Lower leg skin (tissue), 4 donors: ENCODE measurements around the gene LPIN3. TPM values are rescaled to one million over a fixed set of nuclear protein-coding genes. Genes with fewer than 3 reads are reported as not detected.

Experiments
- DNase-seq, 2 donors: peaks; one replicate each; pipeline ENCODE4 v3.0.0-alpha.2; 2019; ENCODE audit warnings: low spot score in 2 of 2
- H3K4me3 ChIP-seq: fragments of 200-600 bp; sonication (generic); 2 replicates; pipeline ENCODE4 v1.5.1; 2017; ENCODE audit warnings: mild to moderate bottlenecking, low read depth; ENCODE audit not compliant: poor library complexity, severe bottlenecking
- POLR2A ChIP-seq, 2 donors: fragments of 450-650 bp; IDR thresholded peaks; one replicate each; pipeline ENCODE4 v1.6.1; 2016 to 2017; ENCODE audit warnings: antibody characterized with exemption in 2 of 2, mild to moderate bottlenecking in 1 of 2, moderate library complexity in 1 of 2
- WGBS, 2 donors: methylation state at CpG; one replicate each; pipeline ENCODE4 v1.1.5; 2018; 5-methylcytosine and 5-hydroxymethylcytosine counted together
- intact Hi-C: fragments of 100-400 bp; cut with DNase I; formaldehyde crosslinking; loops from one replicate; pipeline ENCODE4 v1.15.0; 2023; ENCODE audit warnings: low total_unique reads
- total RNA-seq, 4 donors: library from RNA; depleted of rRNA; stranded (reverse); fragments of >200 nt; gene quantifications; one replicate each; pipeline ENCODE4 v1.1.0, GENCODE V29; 2016
- TF ChIP-seq, protein P1 (sequence below), 3 donors: fragments of 450-650 bp; IDR thresholded peaks; one replicate each; pipeline ENCODE4 v1.5.1; 2016; ENCODE audit warnings: antibody characterized with exemption in 3 of 3, mild to moderate bottlenecking in 3 of 3, moderate library complexity in 2 of 3

LPIN3 gene
- total RNA-seq, 4 donors from 2014 or later: 53.3 to 135 (median 66.6) TPM

DNA sequence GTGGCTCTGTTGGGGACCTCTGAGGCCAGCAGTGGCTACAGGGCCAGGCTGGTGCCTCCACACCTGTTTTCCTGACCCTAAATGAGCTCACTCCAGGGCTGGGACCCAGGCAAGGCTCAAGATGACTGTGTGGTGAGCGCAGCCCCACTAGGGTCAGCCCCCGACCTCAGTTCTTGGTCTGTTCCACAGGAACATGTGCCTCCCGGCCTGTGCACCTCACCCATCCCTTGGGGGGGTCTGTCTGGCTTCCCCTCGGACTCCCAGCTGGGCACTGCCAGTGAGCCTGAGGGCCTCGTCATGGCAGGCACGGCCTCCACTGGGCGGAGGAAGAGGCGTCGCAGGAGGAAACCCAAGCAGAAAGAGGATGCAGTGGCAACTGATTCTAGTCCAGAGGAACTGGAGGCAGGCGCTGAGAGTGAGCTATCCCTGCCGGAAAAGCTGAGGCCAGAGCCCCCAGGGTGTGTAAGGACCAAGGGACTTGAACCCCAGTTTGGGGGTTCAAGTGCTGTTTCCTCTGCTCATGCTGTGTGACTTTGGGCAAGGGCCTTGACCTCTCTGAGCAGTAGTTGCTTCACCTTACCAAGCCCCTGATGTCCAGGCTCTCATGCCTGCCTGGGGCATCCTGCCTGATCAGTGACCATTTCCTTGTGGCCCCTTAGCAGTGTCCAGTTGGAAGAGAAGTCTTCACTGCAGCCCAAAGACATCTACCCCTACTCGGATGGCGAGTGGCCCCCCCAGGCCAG lies 8.0 kb downstream of the LPIN3 start:
- DNase-seq: no peak
- no peak overlapping the region for H3K4me3 ChIP-seq
- intact Hi-C loops: no loop called here
- 84 to 91% methylated on average over 13 of the region's 13 CpGs for WGBS, 2 donors
- TF ChIP-seq, protein P1, sequence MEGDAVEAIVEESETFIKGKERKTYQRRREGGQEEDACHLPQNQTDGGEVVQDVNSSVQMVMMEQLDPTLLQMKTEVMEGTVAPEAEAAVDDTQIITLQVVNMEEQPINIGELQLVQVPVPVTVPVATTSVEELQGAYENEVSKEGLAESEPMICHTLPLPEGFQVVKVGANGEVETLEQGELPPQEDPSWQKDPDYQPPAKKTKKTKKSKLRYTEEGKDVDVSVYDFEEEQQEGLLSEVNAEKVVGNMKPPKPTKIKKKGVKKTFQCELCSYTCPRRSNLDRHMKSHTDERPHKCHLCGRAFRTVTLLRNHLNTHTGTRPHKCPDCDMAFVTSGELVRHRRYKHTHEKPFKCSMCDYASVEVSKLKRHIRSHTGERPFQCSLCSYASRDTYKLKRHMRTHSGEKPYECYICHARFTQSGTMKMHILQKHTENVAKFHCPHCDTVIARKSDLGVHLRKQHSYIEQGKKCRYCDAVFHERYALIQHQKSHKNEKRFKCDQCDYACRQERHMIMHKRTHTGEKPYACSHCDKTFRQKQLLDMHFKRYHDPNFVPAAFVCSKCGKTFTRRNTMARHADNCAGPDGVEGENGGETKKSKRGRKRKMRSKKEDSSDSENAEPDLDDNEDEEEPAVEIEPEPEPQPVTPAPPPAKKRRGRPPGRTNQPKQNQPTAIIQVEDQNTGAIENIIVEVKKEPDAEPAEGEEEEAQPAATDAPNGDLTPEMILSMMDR (IDR thresholded peaks at IDR 0.05): no peak
- no peak for TF ChIP-seq POLR2A (IDR thresholded peaks at IDR 0.05)

DNA sequence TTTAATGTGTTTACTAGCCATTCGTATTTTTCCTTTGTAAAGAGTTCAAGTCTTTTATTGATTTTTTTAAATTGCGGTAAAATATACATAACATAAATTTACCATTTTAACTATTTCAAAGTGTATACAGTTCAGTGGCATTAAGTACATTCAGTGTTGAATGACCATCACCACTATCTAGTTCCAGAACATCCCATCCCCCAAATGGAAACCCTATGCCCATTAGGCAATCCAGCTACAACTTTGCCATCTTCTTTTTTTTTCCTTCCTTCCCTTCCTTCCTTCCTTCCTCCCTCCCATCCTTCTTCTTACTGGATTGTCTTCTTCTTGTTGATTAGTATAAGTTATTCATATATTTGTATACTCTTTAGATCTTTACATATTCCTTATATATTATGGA lies 8.6 kb downstream of the LPIN3 start:
- no peak for DNase-seq
- 92 to 97% methylated on average over 2 of the region's 2 CpGs for WGBS, 2 donors
- no peak for TF ChIP-seq POLR2A (IDR thresholded peaks at IDR 0.05)
- TF ChIP-seq, protein P1 (IDR thresholded peaks at IDR 0.05): no peak
- intact Hi-C loops: no loop called here
- H3K4me3 ChIP-seq: no peak overlapping the region

DNA sequence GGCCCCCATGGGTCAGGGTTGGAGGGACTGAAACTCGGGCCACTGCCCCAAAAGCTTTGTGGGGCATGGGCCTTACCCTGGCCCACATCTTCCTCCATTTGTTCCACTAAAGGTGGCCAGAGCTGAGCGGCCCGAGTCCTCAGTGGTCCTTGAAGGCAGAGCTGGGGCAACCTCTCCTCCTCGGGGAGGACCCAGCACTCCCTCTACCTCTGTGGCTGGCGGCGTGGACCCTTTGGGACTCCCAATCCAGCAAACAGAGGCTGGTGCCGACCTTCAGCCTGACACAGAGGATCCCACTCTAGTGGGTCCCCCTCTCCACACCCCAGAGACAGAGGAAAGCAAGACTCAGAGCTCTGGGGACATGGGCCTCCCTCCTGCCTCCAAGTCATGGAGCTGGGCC lies 9.3 kb downstream of the LPIN3 start:
- intact Hi-C loops: no loop called here
- TF ChIP-seq, protein P1 (IDR thresholded peaks at IDR 0.05): no peak
- no peak for TF ChIP-seq POLR2A (IDR thresholded peaks at IDR 0.05)
- DNase-seq: no peak
- H3K4me3 ChIP-seq: no peak overlapping the region
- 94 to 97% methylated on average over 6 to 7 of the region's 7 CpGs for WGBS, 2 donors

DNA sequence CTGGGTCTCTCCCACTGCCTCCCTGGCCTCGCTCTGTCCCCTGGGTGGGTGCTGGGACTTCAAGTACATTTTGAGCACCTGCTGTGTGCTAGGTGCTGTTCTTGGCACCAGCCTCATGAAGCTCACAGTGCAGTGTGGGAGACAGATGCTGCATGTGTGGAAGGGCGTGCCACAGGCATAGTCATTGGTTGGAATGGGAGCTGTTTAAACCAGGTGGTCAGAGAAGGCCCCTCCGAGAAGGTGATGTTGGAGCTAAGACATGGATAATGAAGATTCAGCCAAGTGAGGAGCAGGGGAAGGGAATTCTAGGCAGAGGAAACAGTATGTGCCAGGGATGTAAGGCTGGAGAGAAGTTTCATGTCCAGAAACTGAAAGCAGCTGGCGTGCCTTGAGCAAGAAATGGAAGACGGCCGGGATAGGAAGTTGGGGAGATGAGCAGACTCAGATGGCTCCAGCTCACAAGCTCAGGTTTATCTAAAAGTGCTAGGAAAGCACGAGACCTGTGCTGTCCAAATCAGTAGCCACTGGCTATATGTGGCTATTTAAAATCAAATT lies 9.9 kb downstream of the LPIN3 start:
- TF ChIP-seq, protein P1 (IDR thresholded peaks at IDR 0.05): no peak
- TF ChIP-seq POLR2A (IDR thresholded peaks at IDR 0.05): no peak
- intact Hi-C loops: no loop called here
- WGBS, 2 donors: 88 to 91% methylated on average over 7 of the region's 7 CpGs
- DNase-seq: no peak
- no peak overlapping the region for H3K4me3 ChIP-seq

DNA sequence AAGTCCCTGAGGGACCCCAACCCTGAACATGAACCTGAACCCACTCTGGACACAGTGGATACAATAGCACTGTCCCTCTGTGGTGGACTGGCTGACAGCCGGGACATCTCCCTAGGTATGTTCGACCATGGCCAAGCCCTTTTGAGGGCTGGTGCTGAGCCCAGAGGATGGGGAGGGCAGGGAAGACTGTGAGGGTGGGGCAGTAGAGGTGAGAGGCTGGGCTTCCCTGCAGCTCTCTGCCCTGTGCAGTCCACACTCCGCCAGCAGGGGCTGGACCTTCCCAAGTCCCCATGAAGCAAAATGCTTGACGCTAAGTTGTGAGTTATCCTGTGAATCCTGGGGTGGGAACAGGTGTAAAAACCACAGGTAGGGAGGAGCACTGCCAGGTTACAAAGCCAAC lies 11.5 kb downstream of the LPIN3 start:
- no peak for DNase-seq
- intact Hi-C loops: no loop called here
- TF ChIP-seq, protein P1 (IDR thresholded peaks at IDR 0.05): no peak
- no peak for TF ChIP-seq POLR2A (IDR thresholded peaks at IDR 0.05)
- WGBS, 2 donors: 78 to 79% methylated on average over 4 of the region's 4 CpGs
- H3K4me3 ChIP-seq: no peak overlapping the region
